Measurements from ENCODE around the gene UBALD2.
A peak's percentile ranks its signal among the peaks of the same experiment; 100 is the strongest.
"Not testable (repeated sequence)": the region's sequence is repeated elsewhere in the genome, so short reads cannot be mapped to it uniquely, and the experiment has no call there.

UBALD2 gene

GRCh38 chr17:76246080-76247066 lies 18.8 kb upstream of the UBALD2 start:
- peak; percentile 52 for DNase-seq

GRCh38 chr17:76247304-76247703 lies 17.8 kb upstream of the UBALD2 start:
- no peak for DNase-seq

GRCh38 chr17:76248013-76248782 lies 16.9 kb upstream of the UBALD2 start:
- DNase-seq, result no peak

- no peak for DNase-seq
These were observed 15.0 kb upstream of the UBALD2 start for GRCh38 chr17:76250141-76250540.

DNA sequence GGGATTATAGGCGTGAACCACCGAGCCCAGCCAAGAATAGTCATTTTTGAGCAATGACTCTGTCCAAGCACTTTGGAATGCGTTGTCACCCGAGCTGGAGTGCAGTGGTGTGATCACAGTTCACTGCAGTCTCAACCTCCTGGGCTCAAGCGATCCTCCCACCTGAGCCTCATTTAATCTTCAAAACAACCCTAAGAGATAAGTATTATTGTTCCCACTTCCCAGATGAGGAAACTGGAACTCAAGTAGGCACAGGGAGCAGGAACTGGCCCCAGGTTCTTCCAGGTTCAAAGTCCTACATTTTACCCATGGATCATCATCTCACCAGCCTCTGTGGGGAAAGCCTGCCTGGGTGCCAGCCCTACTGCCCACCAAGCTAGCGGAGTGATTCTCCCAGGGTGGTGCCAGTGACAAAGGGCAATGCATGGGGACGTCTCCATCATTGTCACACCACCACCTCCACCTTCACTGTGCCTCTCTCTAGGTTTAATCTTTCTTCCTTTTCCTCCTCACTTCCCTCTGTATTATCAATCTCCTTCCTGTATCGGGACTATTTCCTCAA lies 13.6 kb upstream of the UBALD2 start:
- DNase-seq, result no peak

GRCh38 chr17:76252040-76252954 lies 12.9 kb upstream of the UBALD2 start:
- peak; percentile 37 for DNase-seq

GRCh38 chr17:76252967-76253766 lies 12.0 kb upstream of the UBALD2 start:
- not testable (repeated sequence) for DNase-seq

DNA sequence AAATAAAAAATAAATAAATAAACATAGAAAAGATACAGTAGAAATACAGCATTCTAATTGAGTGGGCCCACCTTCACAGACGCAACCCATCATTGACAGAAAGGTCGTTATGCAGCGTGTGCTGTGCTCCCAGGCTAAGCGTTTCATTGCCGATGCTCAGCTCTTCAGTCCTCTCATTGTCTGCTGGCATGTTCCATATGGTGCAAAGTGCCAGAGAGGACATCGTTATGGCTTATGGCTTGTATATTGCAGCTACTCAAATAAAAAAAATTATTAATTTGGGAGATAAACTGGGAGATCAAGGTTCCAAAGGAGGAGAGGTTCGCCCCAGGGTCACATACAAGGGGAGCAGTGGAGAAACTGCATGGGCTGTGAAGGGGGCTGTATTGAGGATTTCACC lies 11.3 kb upstream of the UBALD2 start:
- no peak for DNase-seq

GRCh38 chr17:76254275-76254674 lies 10.9 kb upstream of the UBALD2 start:
- no peak for DNase-seq

DNA sequence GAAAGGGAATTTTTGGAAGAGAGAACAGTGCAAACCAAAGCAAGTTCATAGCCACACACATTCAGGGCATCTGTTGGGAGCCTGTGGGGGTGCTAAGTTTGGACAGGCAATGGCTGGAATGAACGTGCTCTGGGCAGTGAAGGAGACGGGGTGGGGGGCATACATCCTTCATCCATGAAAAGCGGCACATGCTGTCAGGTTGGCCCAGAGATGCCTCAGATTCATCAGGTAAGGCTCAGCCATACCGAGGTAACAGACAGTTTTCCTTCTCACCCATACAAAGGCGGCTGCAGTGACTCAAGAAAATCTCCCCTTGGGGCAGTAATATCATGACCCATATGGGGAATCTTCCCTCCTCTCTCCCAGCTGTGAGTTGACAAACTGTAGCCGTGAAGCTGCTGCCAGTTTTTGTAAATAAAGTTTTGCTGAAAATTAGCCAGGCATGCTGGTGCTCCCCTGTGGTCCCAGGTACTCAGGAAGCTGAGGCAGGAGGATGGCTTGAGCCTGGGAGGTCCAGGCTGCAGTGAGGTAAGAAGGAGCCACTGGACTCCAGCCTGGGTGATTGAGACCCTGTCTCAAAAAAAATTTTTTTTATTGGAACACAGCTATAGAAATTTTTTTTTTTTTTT lies 9.2 kb upstream of the UBALD2 start:
- DNase-seq, result no peak

DNA sequence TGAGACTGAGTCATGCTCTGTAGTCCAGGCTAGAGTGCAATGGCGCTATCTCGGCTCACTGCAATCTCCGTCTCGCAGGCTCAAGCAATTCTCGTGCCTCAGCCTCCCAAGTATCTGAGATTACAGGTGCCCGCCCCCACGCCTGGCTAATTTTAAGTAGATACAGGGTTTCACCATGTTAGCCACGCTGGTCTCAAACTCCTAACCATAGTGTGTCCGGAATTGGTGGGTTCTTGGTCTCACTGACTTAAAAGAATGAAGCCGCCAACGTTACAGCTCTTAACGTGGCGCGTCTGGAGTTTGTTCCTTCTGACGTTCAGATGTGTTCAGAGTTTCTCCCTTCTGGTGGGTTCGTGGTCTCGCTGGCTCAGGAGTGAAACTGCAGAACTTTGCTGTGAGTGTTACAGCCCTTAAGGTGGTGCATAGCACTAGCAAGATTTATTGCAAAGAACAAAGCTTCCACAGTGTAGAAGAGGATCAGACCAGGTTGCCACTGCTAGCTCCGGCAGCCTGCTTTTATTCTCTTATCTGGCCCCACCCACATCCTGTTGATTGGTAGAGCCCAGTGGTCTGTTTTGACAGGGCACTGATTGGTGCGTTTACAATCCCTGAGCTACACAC lies 8.6 kb upstream of the UBALD2 start:
- peak; percentile 53 for DNase-seq

DNA sequence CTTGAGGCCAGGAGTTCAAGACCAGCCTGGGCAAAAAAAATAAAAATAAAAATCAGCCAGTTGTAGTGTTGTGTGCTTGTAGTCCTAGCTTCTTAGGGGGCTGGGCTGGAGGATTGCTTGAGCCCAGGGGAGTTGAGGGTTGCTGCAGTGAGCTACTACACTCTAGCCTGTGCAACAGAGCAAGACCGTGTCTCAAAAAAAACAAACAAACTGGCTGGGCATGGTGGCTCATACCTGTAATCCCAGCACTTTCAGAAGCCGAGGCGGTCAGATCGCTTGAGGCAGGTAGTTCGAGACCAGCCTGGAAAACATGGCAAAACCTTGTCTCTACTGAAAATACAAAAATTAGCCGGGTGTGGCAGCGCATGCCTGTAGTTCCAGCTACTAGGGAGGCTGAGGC lies 4.9 kb upstream of the UBALD2 start:
- no peak for DNase-seq

DNA sequence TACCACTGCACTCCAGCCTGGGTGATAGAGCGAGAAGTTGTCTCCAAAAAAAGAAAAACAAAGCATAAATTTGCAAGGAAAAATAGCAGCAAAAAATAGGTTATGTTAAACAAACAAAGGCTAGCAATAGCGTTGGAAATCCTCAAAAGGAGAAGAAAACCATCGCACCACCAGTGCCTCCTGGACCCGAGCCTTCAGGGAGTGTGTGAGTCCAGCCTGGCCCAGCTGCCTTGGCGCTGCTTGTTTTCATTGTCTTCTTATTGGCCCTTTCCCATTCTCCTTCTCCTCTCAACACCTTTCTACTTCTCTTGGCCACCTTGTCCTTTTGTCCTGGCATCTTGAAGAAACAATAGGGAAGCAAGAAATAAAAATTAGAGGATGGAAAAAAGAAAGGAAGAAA lies 4.5 kb upstream of the UBALD2 start:
- DNase-seq, result no peak

GRCh38 chr17:76261421-76262215 lies 3.5 kb upstream of the UBALD2 start:
- DNase-seq, result no peak

DNA sequence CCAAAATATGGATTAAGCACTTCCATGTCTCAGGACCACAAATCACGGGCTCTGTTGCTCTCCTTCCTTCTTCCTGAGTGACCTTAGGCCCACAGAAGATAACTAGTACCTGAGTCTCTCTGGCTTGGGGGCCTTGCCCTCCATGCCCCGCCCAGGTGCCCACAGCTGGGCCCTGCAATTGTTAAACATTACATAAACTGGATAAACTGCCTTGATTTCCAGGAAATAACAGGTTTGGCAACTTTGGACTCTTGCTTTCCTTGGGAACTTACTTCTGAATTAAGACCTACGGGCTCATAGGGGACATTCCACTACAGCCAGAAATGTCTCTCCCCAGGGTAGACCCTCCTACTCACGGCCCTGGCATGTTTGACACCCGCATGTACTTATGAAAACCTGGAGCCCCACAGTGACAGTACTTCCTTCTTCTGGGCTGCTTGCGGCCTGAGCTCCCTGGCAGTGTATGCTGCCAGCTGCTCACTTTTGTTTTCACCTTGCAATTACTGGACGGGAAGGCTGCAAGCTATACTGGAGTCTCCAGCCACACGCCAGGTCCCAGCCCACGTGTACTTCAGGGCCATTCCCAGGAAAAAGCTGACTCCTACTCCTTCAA lies 2.3 kb upstream of the UBALD2 start:
- DNase-seq, result no peak

- no peak for DNase-seq
These were observed 1.3 kb upstream of the UBALD2 start for GRCh38 chr17:76263896-76264295.

DNA sequence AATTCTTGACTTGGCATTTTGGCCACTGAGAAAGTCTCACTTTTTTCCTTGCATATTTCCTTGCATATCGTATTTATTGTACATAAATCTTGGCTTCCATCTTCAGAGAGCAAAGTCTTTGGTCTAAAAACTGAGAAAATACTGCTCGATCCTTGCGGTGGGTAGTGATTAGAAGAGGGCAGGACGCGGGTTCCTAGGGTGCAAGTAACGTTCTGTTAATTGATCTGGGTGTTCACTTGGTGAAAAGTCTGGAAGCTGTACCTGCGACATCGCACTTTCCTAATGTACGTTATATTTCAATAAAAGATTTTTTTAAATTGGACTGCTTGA lies 758 bp upstream of the UBALD2 start:
- DNase-seq, result no peak

DNA sequence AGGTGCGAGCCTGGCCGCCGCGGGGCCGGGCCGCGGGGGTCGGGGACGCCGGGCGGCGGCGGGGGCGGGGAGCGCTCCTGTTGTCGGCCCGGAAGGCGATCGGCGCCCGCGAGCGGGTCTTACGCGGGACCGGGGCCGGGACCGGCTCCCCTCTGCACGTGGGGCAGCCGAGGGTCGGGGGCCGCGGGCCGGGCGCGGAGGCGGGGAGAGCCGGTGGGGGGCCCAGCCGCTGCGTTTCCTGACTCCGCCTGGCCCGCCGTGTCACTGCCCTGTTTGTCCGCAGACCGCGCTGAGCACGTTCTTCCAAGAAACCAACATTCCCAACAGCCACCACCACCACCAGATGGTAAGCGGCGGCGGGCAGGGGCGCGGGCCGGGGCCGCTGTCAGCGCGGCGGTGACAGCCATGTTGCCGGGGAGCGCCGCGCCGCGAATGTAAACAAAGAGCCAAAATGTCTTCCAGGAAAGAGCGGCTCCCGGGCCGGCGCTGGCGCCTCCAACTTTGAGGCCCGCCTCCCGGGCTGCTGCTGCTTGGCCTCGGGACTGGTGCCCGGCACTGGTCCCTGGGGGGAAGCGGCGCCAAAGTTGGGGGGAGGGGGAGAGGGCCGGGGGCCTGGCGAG lies 586 bp downstream of the UBALD2 start:
- DNase-seq, result peak; percentile 69
